ENCODE results near the gene CASZ1.

GRCh38 chr1:10641976-10642375, 154.5 kb downstream of the CASZ1 start:
- TF ChIP-seq CTCF (IDR thresholded peaks at IDR 0.05), result no peak
- TF ChIP-seq EP300 (IDR thresholded peaks at IDR 0.05), result no peak
- no peak for TF ChIP-seq POLR2A (IDR thresholded peaks at IDR 0.05)
